SK-N-MC (cell line): ENCODE results near the gene SAMD8.
A peak's percentile ranks its signal among the peaks of the same experiment; 100 is the strongest.

ENCODE experiments used
- DNase-seq: peaks from one replicate; pipeline ENCODE4 v3.0.0-alpha.2; 2011; ENCODE audit warnings: low read depth, low spot score
- H3K27ac ChIP-seq: fragments of 200-600 bp; sonication (generic); 2 replicates; pipeline ENCODE4 v1.5.1; 2016; ENCODE audit warnings: mixed run types
- H3K36me3 ChIP-seq: fragments of 200-600 bp; sonication (generic); 2 replicates; pipeline ENCODE4 v1.6.1; 2017; ENCODE audit warnings: antibody characterized with exemption, low read length, mixed read lengths; ENCODE audit not compliant: insufficient read depth
- H3K4me3 ChIP-seq: fragments of 200-600 bp; sonication (generic); 2 replicates; pipeline ENCODE4 v1.5.1; 2016
- H3K9ac ChIP-seq: fragments of 200-600 bp; sonication (generic); 2 replicates; pipeline ENCODE4 v1.8.0; 2017; ENCODE audit warnings: mixed run types, mixed read lengths; ENCODE audit not compliant: insufficient read length
- H3K9me3 ChIP-seq: fragments of 200-600 bp; sonication (generic); 2 replicates; pipeline ENCODE4 v1.6.1; 2017; ENCODE audit warnings: low read depth, mild to moderate bottlenecking, antibody characterized with exemption, low read length, moderate library complexity, mixed read lengths
- EZH2 ChIP-seq: fragments of 200-600 bp; sonication (generic); IDR thresholded peaks from one replicate; pipeline ENCODE4 v1.6.1; 2017; ENCODE audit warnings: antibody characterized with exemption
- FOXP2 ChIP-seq: optimal IDR thresholded peaks from 2 replicates; pipeline ENCODE3; 2011; ENCODE audit warnings: mild to moderate bottlenecking, moderate library complexity; ENCODE audit not compliant: insufficient read depth; ENCODE audit errors: extremely low read length, control extremely low read depth
- POLR2AphosphoS5 ChIP-seq: IDR thresholded peaks from 2 replicates; pipeline ENCODE4 v1.6.1; 2012; ENCODE audit warnings: mild to moderate bottlenecking, low read depth, low read length, borderline replicate concordance

Gene SAMD8

GRCh38 chr10:75080554-75080953 lies 30.9 kb upstream of the SAMD8 start:
- Histone ChIP-seq H3K36me3 (no peaks in the 10 kb centered on the region), H3K4me3 (no peak overlapping the region), H3K9ac (no peak overlapping the region), H3K27ac (no peak overlapping the region), H3K9me3 (no peaks in the 10 kb centered on the region)
- TF ChIP-seq EZH2 (no peak), POLR2AphosphoS5 (no peak), FOXP2 (no peak)
- no peak for DNase-seq

- Histone ChIP-seq H3K27ac (no peak overlapping the region), H3K9ac (no peak overlapping the region), H3K4me3 (no peak overlapping the region), H3K36me3 (no peaks in the 10 kb centered on the region), H3K9me3 (no peaks in the 10 kb centered on the region)
- DNase-seq, result no peak
- TF ChIP-seq FOXP2 (no peak), EZH2 (no peak), POLR2AphosphoS5 (no peak)
Observed at GRCh38 chr10:75081379-75081778, 30.1 kb upstream of the SAMD8 start.

- DNase-seq, result no peak
- no peaks in the 10 kb centered on the region for H3K9me3 ChIP-seq
- TF ChIP-seq EZH2 (no peak), POLR2AphosphoS5 (no peak), FOXP2 (no peak)
Observed at GRCh38 chr10:75083972-75084833, 27.3 kb upstream of the SAMD8 start.

GRCh38 chr10:75084834-75085384 lies 26.5 kb upstream of the SAMD8 start:
- Histone ChIP-seq H3K36me3 (no peaks in the 10 kb centered on the region), H3K4me3 (no peak overlapping the region), H3K27ac (no peak overlapping the region), H3K9ac (no peak overlapping the region), H3K9me3 (no peaks in the 10 kb centered on the region)
- TF ChIP-seq FOXP2 (no peak), POLR2AphosphoS5 (no peak), EZH2 (no peak)
- no peak for DNase-seq

More at GRCh38 chr10:75083972-75084833, 27.3 kb upstream of the SAMD8 start:
- Histone ChIP-seq H3K9ac (no peak overlapping the region), H3K36me3 (no peaks in the 10 kb centered on the region), H3K4me3 (no peak overlapping the region), H3K27ac (0 out of 2 replicates have a peak overlapping the region, but pooled peaks have one; percentile 36)

GRCh38 chr10:75086278-75086934 lies 25.1 kb upstream of the SAMD8 start:
- Histone ChIP-seq H3K36me3 (no peaks in the 10 kb centered on the region), H3K9ac (no peak overlapping the region), H3K4me3 (no peak overlapping the region), H3K27ac (no peak overlapping the region), H3K9me3 (no peaks in the 10 kb centered on the region)
- TF ChIP-seq EZH2 (no peak), FOXP2 (no peak), POLR2AphosphoS5 (no peak)
- no peak for DNase-seq

- TF ChIP-seq FOXP2 (no peak), POLR2AphosphoS5 (no peak), EZH2 (no peak)
- no peak overlapping the region for H3K27ac ChIP-seq
- no peak overlapping the region for H3K4me3 ChIP-seq
- no peak overlapping the region for H3K9ac ChIP-seq
- no peaks in the 10 kb centered on the region for H3K9me3 ChIP-seq
- no peak for DNase-seq
- H3K36me3 ChIP-seq, result no peaks in the 10 kb centered on the region
Observed at GRCh38 chr10:75088640-75089039, 22.8 kb upstream of the SAMD8 start.

- no peak for DNase-seq
- Histone ChIP-seq H3K27ac (no peak overlapping the region), H3K9me3 (no peaks in the 10 kb centered on the region), H3K36me3 (no peaks in the 10 kb centered on the region), H3K4me3 (no peak overlapping the region), H3K9ac (no peak overlapping the region)
- TF ChIP-seq FOXP2 (no peak), EZH2 (no peak), POLR2AphosphoS5 (no peak)
Observed at GRCh38 chr10:75089634-75090033, 21.8 kb upstream of the SAMD8 start.

GRCh38 chr10:75091146-75091545 lies 20.3 kb upstream of the SAMD8 start:
- DNase-seq, result no peak
- H3K9me3 ChIP-seq, result no peaks in the 10 kb centered on the region
- TF ChIP-seq FOXP2, result no peak
- no peak for TF ChIP-seq POLR2AphosphoS5
- no peak for TF ChIP-seq EZH2

More at GRCh38 chr10:75091146-75091545, 20.3 kb upstream of the SAMD8 start:
- H3K36me3 ChIP-seq, result no peaks in the 10 kb centered on the region
- H3K4me3 ChIP-seq, result no peak overlapping the region
- H3K9ac ChIP-seq, result no peak overlapping the region
- no peak overlapping the region for H3K27ac ChIP-seq
